Neural progenitor cell (in vitro differentiated cells): ENCODE data around the gene TMEM243.

ENCODE experiments used
- CTCF ChIP-seq: fragments of 200-600 bp; sonication (generic); IDR thresholded peaks from 2 replicates; pipeline ENCODE4 v1.5.1; 2017; ENCODE audit warnings: antibody characterized with exemption, mild to moderate bottlenecking
- EZH2 ChIP-seq: fragments of 200-600 bp; sonication (generic); IDR thresholded peaks from 2 replicates; pipeline ENCODE4 v1.6.1; 2017; ENCODE audit warnings: antibody characterized with exemption, mild to moderate bottlenecking, moderate library complexity

DNA sequence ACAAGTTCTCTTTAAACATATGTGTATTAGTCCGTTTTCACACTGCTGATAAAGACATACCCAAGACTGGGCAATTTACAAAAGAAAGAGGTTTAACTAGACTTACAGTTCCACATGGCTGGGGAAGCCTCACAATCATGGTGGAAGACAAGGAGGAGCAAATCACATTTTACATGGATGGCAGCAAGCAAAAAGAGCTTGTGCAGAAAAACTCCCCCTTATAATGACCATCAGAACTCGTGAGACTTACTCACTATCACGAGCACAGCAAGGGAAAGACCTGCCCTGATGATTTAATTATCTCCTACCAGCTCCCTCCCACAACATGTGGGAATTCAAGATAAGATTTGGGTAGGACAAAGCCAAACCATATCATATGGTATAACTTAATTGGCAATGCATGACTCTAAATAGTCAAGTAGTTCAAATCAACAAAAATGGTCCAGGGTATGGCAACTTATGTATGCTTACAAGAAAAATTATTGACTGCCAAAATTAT lies 34.1 kb upstream of the TMEM243 start:
- TF ChIP-seq EZH2 = no peak
- TF ChIP-seq CTCF = no peak
